A673 (cell line): Measurements from ENCODE around the gene JAK3. TPM values are rescaled to one million over a fixed set of nuclear protein-coding genes. Genes with fewer than 3 reads are reported as not detected.

ENCODE experiments used
- BruUV-seq: library from RNA; stranded (reverse); fragments of 400-500 nt; replicated peaks from 2 replicates; lab custom pipeline; 2021; lab: Mats Ljungman, UMichigan
- CTCF ChIA-PET: fragments of 300-600 bp; sonication (Branson Sonifier 250); formaldehyde crosslinking; loops from one replicate; lab custom pipeline; 2022; ENCODE audit warnings: antibody characterized with exemption; lab: Charles Lee
- POLR2A ChIA-PET: fragments of 300-600 bp; sonication (Branson Sonifier 250); formaldehyde crosslinking; loops from one replicate; lab custom pipeline; 2022; ENCODE audit warnings: antibody characterized with exemption; ENCODE audit not compliant: low non-redundant PET; lab: Charles Lee
- DNase-seq: peaks from one replicate; pipeline ENCODE4 v3.0.0-alpha.2; 2015; ENCODE audit warnings: low spot score
- H3K27ac ChIP-seq: fragments of 200-600 bp; sonication (generic); 2 replicates; pipeline ENCODE4 v1.5.1; 2016; ENCODE audit warnings: mixed run types, low read depth, mild to moderate bottlenecking, mixed read lengths, antibody characterized with exemption, low read length; ENCODE audit not compliant: poor library complexity, severe bottlenecking
- H3K27me3 ChIP-seq: fragments of 200-600 bp; sonication (generic); replicated peaks from 2 replicates; pipeline ENCODE4 v1.6.1; 2017; ENCODE audit warnings: mixed run types, low read depth, mild to moderate bottlenecking, mixed read lengths, antibody characterized with exemption, low read length; ENCODE audit not compliant: insufficient read depth, poor library complexity
- H3K36me3 ChIP-seq: fragments of 200-600 bp; sonication (generic); 2 replicates; pipeline ENCODE4 v1.6.1; 2016; ENCODE audit warnings: mixed run types, mild to moderate bottlenecking, mixed read lengths, antibody characterized with exemption, low read length; ENCODE audit not compliant: insufficient read depth, poor library complexity, severe bottlenecking
- H3K4me1 ChIP-seq: fragments of 200-600 bp; sonication (generic); 2 replicates; pipeline ENCODE4 v1.6.1; 2017; ENCODE audit warnings: mixed run types, mild to moderate bottlenecking, mixed read lengths, antibody characterized with exemption, low read length; ENCODE audit not compliant: insufficient read depth, poor library complexity, severe bottlenecking
- H3K4me3 ChIP-seq: fragments of 200-600 bp; sonication (generic); 2 replicates; pipeline ENCODE4 v1.5.1; 2016; ENCODE audit warnings: low read depth, mixed run types, mild to moderate bottlenecking, mixed read lengths, low read length; ENCODE audit not compliant: poor library complexity, severe bottlenecking
- H3K9me3 ChIP-seq: fragments of 200-600 bp; sonication (generic); 2 replicates; pipeline ENCODE4 v1.6.1; 2016; ENCODE audit warnings: mixed run types, low read depth, mild to moderate bottlenecking, mixed read lengths, antibody characterized with exemption, low read length; ENCODE audit not compliant: poor library complexity, severe bottlenecking
- EZH2 ChIP-seq: fragments of 200-600 bp; sonication (generic); IDR thresholded peaks from 2 replicates; pipeline ENCODE4 v1.6.1; 2017; ENCODE audit warnings: borderline replicate concordance, low read depth, mild to moderate bottlenecking, mixed read lengths, antibody characterized with exemption, low read length; ENCODE audit not compliant: poor library complexity, severe bottlenecking
- intact Hi-C: fragments of 100-400 bp; cut with micrococcal nuclease; formaldehyde crosslinking; loops from one replicate; pipeline ENCODE4 v1.10.0; 2022; ENCODE audit not compliant: unreplicated experiment
- total RNA-seq: library from RNA; stranded (reverse); gene quantifications from 2 replicates; pipeline ENCODE4 v1.2.3, GENCODE V29; 2021
- TF ChIP-seq, protein P1 (sequence below): fragments of 300-800, 200-600 bp; sonication (generic); conservative IDR thresholded peaks from 2 replicates; pipeline ENCODE4 v1.5.1; 2017; ENCODE audit warnings: low read depth, mild to moderate bottlenecking, antibody characterized with exemption, low read length, moderate library complexity, mixed read lengths

Gene JAK3
- total RNA-seq, 1 experiment from 2014 or later, result 2.5 TPM

DNA sequence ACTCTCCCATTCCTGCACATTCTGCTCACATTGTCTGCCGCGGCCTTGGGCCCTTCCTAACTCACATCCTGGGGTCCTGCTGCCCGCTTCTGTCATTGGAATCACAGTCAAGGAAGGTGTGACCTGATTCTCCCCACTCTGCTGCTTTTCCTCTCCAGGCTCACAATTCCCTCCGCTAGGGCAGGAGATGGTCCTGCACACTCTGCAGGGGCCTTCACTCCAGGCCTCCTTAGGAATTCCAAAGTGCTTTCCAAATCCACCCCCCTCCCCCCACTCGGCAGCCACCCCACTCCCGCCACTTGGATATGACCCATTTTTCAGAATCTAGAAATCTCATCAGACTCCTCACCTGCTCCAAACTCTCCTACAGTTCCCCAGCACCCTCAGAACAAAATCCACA lies 20.9 kb upstream of the JAK3 start:
- POLR2A ChIA-PET, result no interaction called here
- no peaks in the 10 kb centered on the region for H3K9me3 ChIP-seq
- BruUV-seq, result no TSS peak
- intact Hi-C loops, result no loop called here
- peaks cover 3% of the 10 kb centered on the region for H3K4me1 ChIP-seq
- H3K36me3 ChIP-seq, result peaks cover 19% of the 10 kb centered on the region
- no peak for DNase-seq
- H3K27ac ChIP-seq, result no peak overlapping the region
- no peak overlapping the region for H3K4me3 ChIP-seq
- CTCF ChIA-PET, result no interaction called here
- H3K27me3 ChIP-seq, result peaks cover 51% of the 10 kb centered on the region
- TF ChIP-seq EZH2, result no peak
- TF ChIP-seq, protein P1, sequence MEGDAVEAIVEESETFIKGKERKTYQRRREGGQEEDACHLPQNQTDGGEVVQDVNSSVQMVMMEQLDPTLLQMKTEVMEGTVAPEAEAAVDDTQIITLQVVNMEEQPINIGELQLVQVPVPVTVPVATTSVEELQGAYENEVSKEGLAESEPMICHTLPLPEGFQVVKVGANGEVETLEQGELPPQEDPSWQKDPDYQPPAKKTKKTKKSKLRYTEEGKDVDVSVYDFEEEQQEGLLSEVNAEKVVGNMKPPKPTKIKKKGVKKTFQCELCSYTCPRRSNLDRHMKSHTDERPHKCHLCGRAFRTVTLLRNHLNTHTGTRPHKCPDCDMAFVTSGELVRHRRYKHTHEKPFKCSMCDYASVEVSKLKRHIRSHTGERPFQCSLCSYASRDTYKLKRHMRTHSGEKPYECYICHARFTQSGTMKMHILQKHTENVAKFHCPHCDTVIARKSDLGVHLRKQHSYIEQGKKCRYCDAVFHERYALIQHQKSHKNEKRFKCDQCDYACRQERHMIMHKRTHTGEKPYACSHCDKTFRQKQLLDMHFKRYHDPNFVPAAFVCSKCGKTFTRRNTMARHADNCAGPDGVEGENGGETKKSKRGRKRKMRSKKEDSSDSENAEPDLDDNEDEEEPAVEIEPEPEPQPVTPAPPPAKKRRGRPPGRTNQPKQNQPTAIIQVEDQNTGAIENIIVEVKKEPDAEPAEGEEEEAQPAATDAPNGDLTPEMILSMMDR, result no peak

DNA sequence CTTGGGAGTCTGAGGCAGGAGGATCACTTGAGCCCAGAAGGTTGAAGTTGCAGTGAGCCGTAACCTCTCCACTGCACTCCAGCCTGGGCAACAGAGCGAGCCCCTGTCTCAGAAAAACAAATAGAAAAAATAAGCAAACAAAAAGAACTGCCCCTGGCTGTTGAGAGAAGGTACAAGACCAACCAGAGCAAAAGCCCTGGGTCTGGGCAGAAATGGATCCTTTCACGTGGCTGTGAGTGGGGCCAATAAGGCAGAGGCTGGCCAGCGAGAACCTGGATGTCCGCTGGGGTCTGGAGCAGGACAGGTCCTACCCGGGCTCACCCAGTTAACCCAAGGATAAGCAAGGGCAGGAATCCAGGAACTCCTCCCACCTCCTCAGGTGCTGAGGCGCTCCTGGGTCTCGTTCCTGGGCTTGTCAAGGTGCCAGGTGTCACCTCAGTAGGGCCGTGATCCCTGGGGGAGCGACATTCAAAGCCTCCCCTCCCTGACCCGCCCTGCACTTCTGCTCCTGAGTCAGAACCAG lies 19.2 kb upstream of the JAK3 start:
- intact Hi-C loops, result no loop called here
- H3K9me3 ChIP-seq, result no peaks in the 10 kb centered on the region
- no TSS peak for BruUV-seq
- no peak overlapping the region for H3K4me3 ChIP-seq
- peaks cover 2% of the 10 kb centered on the region for H3K4me1 ChIP-seq
- POLR2A ChIA-PET, result interaction anchor here (0.7 kb wide), 1 partner anchor 728 kb away, joined by 6 read pairs; no protein-coding TSS in a partner anchor
- peaks cover 37% of the 10 kb centered on the region for H3K27me3 ChIP-seq
- no peak overlapping the region for H3K27ac ChIP-seq
- peaks cover 35% of the 10 kb centered on the region for H3K36me3 ChIP-seq
- DNase-seq, result no peak
- CTCF ChIA-PET, result no interaction called here
- TF ChIP-seq, protein P1, result no peak
- no peak for TF ChIP-seq EZH2

DNA sequence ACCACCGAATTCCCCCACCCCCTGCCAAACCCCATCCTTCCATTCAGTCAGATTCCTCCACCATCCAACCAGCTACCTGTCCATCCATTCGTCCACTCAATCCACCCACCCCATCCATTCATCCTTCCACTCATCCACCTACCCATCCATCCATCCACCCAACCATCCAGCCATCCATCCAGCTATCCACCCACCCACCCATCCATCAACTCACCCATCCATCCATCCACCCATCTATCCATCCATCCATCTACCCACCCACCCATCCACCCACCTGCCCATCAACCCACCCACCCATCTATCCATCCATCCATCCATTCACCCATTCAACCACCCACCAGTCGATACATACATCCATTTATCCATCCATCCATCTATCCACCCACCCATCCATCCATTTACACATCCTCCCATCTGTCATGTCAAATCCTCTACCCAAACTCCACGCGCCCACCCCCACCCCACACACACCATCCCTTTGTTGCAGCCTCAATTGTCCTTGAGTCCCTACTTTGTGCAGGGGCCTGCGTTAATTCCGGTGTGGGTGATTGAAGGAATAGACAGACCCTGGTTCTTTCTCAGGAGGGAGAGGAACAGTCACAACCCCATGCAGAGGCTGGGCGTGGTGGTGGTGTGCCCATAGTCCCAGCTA lies 18.7 kb upstream of the JAK3 start:
- Histone ChIP-seq H3K4me1 (peaks cover 8% of the 10 kb centered on the region), H3K4me3 (no peak overlapping the region), H3K9me3 (no peaks in the 10 kb centered on the region), H3K27me3 (peaks cover 32% of the 10 kb centered on the region), H3K36me3 (peaks cover 41% of the 10 kb centered on the region), H3K27ac (no peak overlapping the region)
- intact Hi-C loops, result no loop called here
- no TSS peak for BruUV-seq
- no peak for DNase-seq
- CTCF ChIA-PET, result no interaction called here
- POLR2A ChIA-PET, result interaction anchor here (0.6 to 0.7 kb wide), 4 partner anchors 10 to 562 kb away, joined by 3 to 6 read pairs (median 4); no protein-coding TSS in a partner anchor
- TF ChIP-seq EZH2, result no peak
- TF ChIP-seq, protein P1, result no peak
